Adipose tissue (tissue), 3 donors: Measurements from ENCODE around the gene KIAA1328. TPM values are rescaled to one million over a fixed set of nuclear protein-coding genes. Genes with fewer than 3 reads are reported as not detected.
"Not testable (repeated sequence)": the region's sequence is repeated elsewhere in the genome, so short reads cannot be mapped to it uniquely, and the experiment has no call there.

ENCODE experiments used
- H3K27ac ChIP-seq: one replicate; pipeline ENCODE4 v1.5.1; 2013; ENCODE audit warnings: low read depth, low read length
- WGBS, 3 donors: extraction: QIAGEN DNeasy Blood & Tissue Kit; methylation state at CpG; one replicate each; pipeline ENCODE4 v1.1.7; 2013; 5-methylcytosine and 5-hydroxymethylcytosine counted together
- polyA plus RNA-seq, 3 donors: library from polyadenylated mRNA; stranded (reverse); fragments of 200-250 nt; gene quantifications; one replicate each; pipeline ENCODE4 v1.2.3, GENCODE V29; 2013
- donor health status: healthy with polysubstance abuse.
- donor health status: Bipolar disorder and iron deficiency.
- donor health status: healthy.

The KIAA1328 gene
- polyA plus RNA-seq, 3 donors: 1.6 to 4.3 (median 2.9) TPM

GRCh38 chr18:37166966-37167365 lies 338.0 kb downstream of the KIAA1328 start:
- H3K27ac ChIP-seq: not testable (repeated sequence)
- WGBS, 3 donors: 88 to 93% (median 89%) methylated on average over 6 of the region's 6 CpGs

GRCh38 chr18:37170984-37171383 lies 342.1 kb downstream of the KIAA1328 start:
- H3K27ac ChIP-seq: no peak overlapping the region

GRCh38 chr18:37173384-37173783 lies 344.5 kb downstream of the KIAA1328 start:
- H3K27ac ChIP-seq: no peak overlapping the region
- WGBS, 3 donors: 89 to 95% (median 90%) methylated on average over 2 of the region's 2 CpGs

- H3K27ac ChIP-seq: no peak overlapping the region
- WGBS, 3 donors: 89 to 96% (median 92%) methylated on average over 1 of the region's 1 CpG
Observed at GRCh38 chr18:37175727-37176620, 347.0 kb downstream of the KIAA1328 start.

- no peak overlapping the region for H3K27ac ChIP-seq
Observed at GRCh38 chr18:37176621-37176934, 347.7 kb downstream of the KIAA1328 start.

GRCh38 chr18:37179384-37179783 lies 350.5 kb downstream of the KIAA1328 start:
- no peak overlapping the region for H3K27ac ChIP-seq

GRCh38 chr18:37180086-37180485 lies 351.2 kb downstream of the KIAA1328 start:
- 39 to 91% (median 89%) methylated on average over 5 of the region's 5 CpGs for WGBS, 3 donors

GRCh38 chr18:37182340-37183135 lies 353.6 kb downstream of the KIAA1328 start:
- WGBS, 3 donors: 94 to 100% (median 97%) methylated on average over 1 of the region's 1 CpG
- no peak overlapping the region for H3K27ac ChIP-seq

More at GRCh38 chr18:37180086-37180485, 351.2 kb downstream of the KIAA1328 start:
- H3K27ac ChIP-seq: no peak overlapping the region

GRCh38 chr18:37184209-37184868 lies 355.4 kb downstream of the KIAA1328 start:
- WGBS, 3 donors: 76 to 92% (median 91%) methylated on average over 4 of the region's 4 CpGs

GRCh38 chr18:37188016-37188791 lies 359.3 kb downstream of the KIAA1328 start:
- WGBS, 3 donors: 93 to 95% (median 93%) methylated on average over 4 of the region's 4 CpGs
- H3K27ac ChIP-seq: no peak overlapping the region

More at GRCh38 chr18:37184209-37184868, 355.4 kb downstream of the KIAA1328 start:
- no peak overlapping the region for H3K27ac ChIP-seq

GRCh38 chr18:37199741-37200140 lies 370.8 kb downstream of the KIAA1328 start:
- 96 to 100% (median 98%) methylated on average over 2 of the region's 2 CpGs for WGBS, 3 donors
- no peak overlapping the region for H3K27ac ChIP-seq

GRCh38 chr18:37207343-37207742 lies 378.4 kb downstream of the KIAA1328 start:
- WGBS, 3 donors: 73 to 88% (median 84%) methylated on average over 1 of the region's 1 CpG
- no peak overlapping the region for H3K27ac ChIP-seq

- H3K27ac ChIP-seq: no peak overlapping the region
- WGBS, 3 donors: 54 to 89% (median 87%) methylated on average over 1 of the region's 1 CpG
Observed at GRCh38 chr18:37210781-37211180, 381.9 kb downstream of the KIAA1328 start.

GRCh38 chr18:37218022-37218590 lies 389.2 kb downstream of the KIAA1328 start:
- no peak overlapping the region for H3K27ac ChIP-seq
- WGBS, 3 donors: 63 to 80% (median 64%) methylated on average over 2 of the region's 2 CpGs

GRCh38 chr18:37219257-37219656 lies 390.3 kb downstream of the KIAA1328 start:
- H3K27ac ChIP-seq: no peak overlapping the region
- 72 to 83% (median 77%) methylated on average over 7 of the region's 7 CpGs for WGBS, 3 donors

- no peak overlapping the region for H3K27ac ChIP-seq
- WGBS, 3 donors: 86 to 94% (median 88%) methylated on average over 4 of the region's 4 CpGs
Observed at GRCh38 chr18:37222354-37222998, 393.5 kb downstream of the KIAA1328 start.

GRCh38 chr18:37222999-37223378 lies 394.1 kb downstream of the KIAA1328 start:
- 72 to 81% (median 80%) methylated on average over 5 of the region's 5 CpGs for WGBS, 3 donors
- H3K27ac ChIP-seq: no peak overlapping the region

GRCh38 chr18:37225279-37225678 lies 396.4 kb downstream of the KIAA1328 start:
- 70 to 81% (median 79%) methylated on average over 4 of the region's 4 CpGs for WGBS, 3 donors
- H3K27ac ChIP-seq: no peak overlapping the region
